Stimulated activated CD8-positive, alpha-beta memory T cell treated with anti-CD3 and anti-CD28 coated beads, Interleukin-7, amount 100 ng/mL, for 24 hours (primary cell): ENCODE measurements around the gene PIK3R6.
A peak's percentile ranks its signal among the peaks of the same experiment; 100 is the strongest.

Source experiments
- DNase-seq: peaks from one replicate; pipeline ENCODE4 v3.0.0-alpha.2; 2020; ENCODE audit warnings: low read depth

PIK3R6 gene

DNA sequence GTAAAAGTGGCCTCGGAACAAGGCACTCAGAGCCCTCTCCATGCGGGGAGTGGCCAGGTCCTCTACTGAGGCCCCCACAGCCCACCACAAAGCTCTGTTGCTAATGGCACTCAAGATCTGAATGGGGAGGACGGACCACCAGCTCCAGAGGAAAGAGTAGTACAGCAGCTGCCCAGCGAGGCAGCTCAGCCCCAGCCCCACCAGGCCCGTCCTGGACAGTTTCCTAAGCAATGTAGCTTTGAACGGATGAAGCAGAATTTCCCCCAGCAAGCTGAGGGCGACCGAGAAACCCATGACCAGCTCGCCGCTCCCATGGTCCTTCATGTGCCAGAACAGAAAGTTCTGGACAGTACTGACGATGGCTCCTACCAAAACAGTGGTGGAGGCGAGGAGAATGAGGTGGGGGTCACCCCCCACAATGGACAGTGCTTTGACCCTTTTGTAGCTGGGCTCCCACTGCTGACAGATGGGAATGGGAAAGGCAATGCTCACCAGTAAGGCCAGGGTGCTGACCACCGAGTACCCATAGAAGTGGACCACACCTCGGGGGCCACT, 69.8 kb downstream of the PIK3R6 start:
- no peak for DNase-seq

DNA sequence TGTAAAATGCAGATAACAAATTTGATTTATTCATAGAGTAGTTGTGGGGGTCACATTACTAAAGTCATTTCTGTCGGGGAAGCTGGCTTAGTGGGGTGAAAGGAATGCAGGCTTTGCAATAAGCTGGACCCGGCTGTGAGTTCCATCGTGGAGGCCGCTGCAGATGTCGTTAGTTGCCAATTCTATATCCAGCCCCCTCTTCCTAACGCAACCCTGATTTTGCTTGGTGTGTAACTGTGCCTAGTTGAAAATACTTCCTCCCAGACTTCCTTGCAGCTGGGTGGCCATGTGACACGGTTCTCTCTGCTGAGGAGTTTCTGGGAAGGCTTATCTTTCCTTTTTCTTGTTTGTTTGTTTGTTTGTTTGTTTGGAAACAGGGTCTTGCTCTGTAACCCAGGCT, 72.8 kb downstream of the PIK3R6 start:
- no peak for DNase-seq

DNA sequence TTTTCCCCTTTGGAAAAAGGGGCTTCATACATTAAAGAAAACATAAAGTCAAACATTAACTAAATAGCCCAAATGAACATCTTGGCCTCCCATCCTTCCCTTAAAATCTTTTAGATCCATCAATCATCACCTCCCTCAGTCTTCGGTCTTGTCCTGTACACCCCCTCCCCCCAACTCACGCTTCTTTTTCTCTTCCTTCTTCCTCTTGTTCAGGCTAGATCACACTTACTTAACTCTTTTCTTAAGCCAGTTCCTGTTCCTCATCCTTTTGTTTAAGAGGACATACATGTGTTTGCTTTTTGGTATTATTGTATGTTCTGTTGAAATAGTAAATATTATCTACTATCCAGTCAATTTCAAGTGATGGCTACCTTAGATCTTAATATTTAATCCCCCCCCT, 73.8 kb downstream of the PIK3R6 start:
- no peak for DNase-seq

DNA sequence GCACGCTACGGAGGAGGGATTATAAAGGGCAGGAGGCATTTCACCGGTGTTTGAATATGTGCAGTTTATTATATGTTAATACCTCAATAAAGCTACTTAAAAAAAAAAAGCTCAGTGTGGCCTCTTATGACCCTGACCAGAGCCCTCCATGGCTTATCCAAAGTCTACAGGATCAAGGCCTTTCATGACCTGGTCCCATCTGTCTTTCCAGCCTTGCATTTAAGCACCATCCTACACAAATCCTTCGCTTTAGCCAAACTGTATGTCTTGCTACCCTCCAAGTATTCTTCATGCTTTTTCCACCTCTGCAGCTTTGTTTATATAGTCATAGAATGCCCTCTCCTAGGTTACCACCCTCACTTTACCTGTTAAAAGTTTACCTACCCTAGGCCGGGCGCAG, 74.8 kb downstream of the PIK3R6 start:
- no peak for DNase-seq

DNA sequence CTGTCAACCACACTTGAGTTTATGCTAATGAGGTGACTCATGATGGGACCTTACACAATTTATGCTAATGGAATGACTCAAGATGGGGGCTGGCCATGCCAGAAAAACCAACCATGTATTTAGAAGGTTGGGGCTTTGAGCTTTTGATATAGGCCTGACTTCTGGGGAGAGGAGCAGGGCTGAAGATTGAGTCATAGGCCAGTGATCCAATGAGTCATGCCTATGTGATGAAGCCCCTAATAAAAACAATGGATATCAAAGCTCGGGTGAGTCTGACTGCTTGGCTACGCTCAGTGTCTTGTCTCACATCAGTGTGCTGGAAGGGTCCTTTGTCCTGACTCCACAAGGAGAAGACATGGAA, 75.6 kb downstream of the PIK3R6 start:
- no peak for DNase-seq

DNA sequence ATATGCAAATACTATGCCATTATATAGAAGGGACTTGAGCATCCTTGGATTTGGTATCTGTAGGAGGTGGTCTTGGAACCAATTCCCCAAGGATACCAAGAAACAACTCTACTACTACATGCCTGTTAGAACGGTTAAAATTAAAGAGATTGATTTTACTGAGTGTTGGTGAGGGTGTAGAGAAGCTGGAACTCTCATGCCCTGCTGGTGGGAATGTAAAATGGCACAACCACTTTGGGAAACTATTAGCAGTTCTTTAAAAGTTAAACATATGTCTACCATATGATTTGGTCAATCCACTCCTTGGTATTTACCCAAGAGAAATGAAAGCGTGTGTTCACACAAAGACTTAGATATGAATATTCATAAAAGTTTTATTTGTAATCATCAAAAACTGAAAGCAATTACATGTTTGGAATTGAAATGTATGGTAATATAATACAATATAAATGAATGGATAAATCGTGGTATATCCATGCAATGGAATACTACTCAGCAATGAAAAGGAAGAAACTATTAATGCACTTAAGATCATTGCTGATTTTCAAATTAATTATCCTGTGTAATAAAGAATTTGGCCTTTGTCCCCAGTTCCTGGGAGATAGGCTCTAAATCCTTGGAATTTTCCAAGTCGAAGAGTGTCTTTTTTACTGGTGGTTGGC, 76.1 kb downstream of the PIK3R6 start:
- DNase-seq: no peak

DNA sequence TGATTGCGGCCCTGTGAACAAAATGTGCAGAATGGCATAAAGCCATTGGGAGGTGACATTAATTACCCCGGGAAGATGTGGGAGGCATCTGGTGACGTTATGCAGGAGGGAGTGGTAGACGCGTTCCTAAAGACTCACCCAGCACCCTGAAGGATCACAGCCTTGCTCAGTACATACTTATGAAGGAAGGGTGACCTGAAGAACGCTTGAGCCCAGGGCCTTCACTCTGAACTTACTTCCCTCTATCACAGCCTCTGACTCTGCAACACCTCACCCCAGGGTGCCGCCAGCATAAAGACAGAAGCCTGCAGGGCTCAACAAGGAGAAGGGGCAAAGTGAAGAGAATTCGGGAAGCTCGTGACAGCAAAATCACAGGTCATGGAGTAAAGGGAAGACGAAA, 77.7 kb downstream of the PIK3R6 start:
- no peak for DNase-seq

DNA sequence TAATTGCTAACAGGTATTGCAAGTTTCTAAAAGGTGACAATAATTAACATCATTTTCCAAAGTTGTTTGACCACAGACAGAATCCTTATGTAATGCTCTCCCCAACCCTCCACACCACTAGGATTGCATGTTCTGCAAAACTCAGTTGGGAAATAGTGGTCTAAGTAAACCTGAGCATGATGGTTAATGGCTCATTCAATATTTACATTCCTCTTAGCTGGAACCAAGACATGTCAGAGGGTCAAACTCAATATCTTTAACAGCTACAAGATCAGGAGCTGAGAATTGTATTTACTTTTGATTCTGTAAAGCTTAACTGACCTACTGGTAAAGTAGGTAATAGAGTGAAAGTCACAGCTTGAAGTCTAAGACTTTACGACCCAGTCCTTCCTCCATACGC, 78.5 kb downstream of the PIK3R6 start:
- DNase-seq: no peak

DNA sequence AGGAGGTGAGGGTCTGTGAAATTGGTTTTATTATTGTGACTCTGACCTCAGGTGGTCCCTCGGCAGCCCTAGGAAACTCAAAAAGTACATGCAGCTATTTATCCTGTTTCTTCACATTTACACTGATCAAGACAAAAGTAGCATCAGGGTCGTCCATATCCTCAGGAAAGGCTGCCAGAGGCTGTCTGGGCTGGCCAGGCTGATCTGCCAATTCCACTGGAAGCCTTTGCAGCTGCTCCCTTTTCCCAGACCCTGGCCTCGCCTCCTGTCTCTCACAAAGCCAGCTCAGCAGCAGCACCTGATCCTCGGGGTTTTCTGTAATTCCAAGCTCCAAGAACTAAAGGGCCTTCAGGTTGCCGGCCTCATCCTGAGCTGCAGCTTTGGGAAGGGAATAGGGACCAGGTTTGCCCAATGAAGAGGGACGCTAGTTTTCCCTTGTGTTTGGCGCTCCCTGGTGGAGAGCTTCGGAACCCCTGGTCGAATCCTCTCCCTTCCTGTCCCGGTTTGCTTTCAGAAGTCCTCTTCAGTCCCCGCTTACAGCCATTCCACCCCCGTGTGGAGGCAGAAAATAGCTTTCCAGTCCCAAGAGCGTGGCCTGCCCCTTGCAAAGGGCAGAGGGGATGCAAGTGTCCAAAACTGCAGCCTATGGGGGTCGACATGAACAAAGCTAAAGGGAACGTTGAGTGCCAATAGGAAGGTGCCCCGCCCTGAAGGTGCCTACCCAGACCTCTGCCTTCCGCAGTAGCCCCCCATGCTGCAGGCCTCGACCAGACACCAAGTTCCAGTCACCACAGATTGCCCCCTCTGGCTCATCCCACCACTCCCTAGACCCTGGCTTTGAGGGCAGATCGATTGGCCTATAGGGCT, 81.7 kb downstream of the PIK3R6 start:
- peak; percentile 48 for DNase-seq

DNA sequence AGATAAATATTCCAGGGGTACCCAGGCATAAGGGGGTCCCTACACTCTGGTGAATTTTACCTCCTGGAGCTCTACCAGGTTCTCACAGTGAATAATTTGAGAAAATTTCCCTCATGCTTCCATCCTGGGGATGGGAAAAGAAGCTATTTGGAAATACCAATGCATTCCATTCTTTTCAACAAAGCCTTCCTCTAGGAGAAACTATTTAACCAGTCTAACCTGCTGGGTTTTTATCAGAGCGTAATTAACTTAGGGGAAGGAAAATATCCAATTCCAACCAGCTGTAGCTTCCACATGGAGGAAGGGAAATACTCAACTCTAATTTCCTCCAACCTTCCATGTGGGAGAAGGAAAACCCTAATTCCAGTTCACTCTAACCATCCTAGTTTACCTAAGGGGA, 85.3 kb downstream of the PIK3R6 start:
- no peak for DNase-seq

DNA sequence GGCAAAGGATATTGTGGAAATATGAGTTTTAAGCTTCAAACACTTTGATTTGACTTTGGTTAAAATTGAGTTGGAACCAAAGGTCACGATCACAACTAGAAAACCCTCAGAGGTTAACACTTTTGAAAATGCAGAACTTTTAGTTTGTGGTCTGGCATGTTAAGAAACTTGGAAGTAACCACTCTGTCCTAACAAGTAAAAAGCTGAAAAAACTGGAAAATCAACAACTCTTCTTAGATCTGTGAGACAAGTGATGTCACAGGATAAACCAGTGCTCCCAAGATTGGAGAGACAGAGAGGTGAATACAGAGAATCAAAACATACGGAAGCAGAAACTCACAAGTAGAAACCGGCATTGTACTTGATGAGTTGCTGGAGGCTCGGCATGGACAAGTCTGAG, 85.7 kb downstream of the PIK3R6 start:
- DNase-seq: no peak

DNA sequence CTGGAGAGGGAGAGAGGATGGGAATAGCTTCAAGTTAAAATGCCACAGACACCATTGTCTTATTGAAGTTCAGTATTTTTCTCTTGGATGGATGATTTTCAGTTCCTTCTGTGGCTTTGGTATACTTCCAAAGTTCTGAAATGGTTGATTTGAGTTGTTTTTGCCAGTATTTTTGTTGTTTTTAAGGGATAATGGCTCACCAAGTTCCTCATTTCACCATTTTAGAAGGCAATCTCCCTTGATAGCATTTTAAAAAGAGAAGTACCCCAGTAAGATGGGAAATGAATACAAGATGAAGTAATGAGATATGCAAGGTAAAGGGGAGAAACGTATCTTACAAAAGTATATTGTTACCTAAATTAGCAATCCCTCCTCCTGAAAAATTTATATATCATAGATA, 90.6 kb downstream of the PIK3R6 start:
- no peak for DNase-seq

DNA sequence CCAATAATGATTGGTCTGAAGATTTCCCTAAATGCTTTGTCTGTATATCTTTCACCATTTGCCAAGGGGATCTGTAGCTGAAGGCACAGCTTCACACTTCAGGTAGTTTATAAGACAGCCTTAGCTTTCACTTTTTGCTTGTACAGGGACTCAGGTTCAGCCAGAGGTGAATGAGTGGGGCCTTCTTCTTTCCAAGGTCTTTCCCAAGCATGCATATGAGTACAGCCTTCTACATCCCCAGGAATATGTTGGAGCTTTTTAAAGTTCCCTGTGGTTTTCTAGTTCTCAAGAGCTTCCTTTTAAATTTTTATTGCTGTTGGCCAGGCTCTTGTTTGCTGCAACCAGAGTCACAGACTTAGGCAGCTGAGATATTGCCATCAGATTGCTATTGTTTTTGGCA, 91.2 kb downstream of the PIK3R6 start:
- no peak for DNase-seq

DNA sequence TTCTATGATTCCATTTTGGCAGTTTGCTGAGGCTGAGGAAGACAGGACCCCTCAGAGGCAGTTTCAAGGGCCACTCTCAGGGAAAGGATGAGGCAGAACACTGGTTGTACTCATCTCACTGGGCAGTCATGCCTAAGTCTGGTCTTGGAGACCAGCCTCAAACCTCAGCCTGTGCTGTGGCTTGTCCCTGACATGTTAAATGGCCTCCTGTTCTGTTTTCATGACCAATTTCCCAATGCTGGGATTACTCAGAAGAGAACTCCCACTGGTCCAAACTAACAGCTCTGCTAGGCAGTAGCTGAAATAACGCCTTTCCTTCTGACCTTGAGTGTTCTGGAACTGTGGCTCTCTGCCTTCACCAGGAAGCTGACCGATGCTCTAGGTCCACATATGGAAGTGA, 100.7 kb downstream of the PIK3R6 start:
- DNase-seq: no peak

DNA sequence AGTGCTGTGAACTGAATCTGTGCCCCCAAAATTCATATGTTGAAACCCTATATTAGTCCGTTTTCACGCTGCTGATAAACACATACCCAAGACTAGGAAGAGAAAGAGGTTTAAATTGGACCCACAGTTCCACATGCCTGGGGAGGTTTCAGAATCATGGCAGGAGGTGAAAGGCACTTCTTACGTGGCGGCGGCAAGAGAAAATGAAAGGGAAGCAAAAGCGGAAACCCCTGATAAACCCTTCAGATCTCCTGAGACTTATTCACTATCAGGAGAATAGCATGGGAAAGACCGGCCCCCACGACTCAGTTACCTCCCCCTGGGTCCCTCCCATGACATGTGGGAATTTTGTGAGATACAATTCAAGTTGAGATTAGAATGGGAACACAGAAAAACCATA, 105.5 kb downstream of the PIK3R6 start:
- no peak for DNase-seq

DNA sequence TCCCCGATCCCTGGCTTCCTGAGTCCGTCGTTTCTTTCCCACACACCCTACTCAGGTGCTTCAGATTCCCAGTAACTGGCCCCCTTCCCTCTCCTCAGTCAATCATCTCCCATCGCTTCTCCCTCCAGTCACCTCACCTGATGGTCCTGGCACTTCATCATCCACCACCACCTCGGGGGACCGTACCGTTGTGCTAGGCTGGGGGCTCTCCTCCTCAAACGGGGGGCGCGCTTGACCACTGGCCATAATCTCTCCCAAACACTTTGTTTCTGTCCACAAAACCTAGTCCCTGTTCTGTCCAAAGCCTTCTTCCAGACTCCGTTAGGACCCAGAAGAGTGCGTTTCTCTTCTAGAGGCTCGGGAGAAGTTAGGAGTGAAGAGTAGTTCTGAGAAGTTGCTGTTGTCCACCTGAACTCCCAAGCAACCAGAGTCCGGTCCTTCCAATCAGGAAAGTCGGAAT, 109.3 kb downstream of the PIK3R6 start, which contains the start of gene SPDYE4:
Gene SPDYE4, minus strand, starts transcription at position 410 of the 460 bp plus-strand sequence. Its CDS starts 164 bp downstream, at position 246.
- DNase-seq: no peak

DNA sequence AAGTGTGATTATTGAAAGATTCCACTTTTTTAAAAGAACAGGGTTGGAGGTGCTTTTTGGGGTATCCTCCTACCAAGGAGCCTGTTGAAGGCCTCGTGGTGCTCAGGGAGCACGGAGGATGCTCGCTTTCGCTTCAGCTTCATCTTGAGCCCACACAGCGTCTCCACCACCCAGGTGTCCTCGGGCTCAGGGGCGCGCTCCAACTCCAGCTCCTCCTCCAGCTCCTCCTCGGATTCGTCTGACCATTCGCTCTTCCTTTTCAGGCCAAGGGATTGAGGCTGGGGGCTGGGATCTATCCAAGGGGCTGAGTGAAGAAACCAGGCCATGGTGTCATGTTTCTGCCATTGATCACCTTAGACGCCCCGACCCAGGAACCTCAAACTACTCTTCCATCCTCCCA, 110.3 kb downstream of the PIK3R6 start:
- DNase-seq: no peak

DNA sequence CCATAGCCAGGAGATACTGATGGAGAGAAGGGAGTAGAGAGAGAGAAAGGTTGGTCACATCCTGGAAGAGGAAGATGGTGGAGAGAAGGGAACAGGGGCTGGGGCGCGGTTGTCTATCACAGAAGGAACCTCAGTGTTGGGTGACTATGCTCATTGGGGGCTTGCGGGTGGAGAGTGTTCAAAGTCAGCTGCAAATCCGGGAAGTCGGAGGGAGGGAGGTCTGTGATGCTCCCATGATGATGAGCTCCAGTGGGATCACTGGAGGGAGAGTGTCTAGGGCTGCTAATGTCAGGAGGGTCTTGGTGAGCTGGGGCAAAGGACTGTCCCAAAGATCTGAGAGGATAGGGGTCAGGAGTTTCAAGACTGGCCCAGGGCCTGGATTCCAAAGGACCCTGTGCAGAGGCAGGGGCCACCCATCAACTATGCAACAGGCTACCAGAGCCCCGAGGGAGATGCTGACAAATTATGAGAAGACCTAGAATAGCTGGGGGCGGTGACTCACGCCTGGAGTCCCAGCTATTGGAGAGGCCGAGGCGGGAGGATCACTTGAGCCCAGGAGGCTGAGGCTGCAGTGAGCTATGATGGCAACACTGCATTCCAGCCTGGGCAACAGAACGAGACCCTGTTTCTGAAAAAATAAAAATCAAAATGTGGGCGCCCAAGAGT, 111.8 kb downstream of the PIK3R6 start:
- no peak for DNase-seq

DNA sequence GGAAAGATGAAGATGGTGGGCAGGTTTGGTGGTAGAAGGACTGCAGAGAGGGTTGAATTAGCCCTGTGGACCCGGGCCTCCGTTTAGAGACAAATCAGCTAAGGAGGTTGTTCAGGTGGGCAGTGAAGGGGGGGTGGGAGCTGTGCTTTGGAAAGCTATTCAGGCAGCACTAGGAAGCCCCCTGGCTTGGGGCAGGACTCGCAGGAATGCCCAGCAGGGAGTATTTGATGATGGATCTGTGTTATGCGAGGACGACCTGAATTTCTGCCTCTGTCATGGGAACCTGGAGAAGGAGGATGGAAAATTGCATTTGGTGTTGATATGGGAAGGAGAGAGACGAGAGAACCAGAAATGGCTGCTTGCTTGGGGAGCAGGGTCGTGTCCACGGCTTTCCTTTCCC, 112.6 kb downstream of the PIK3R6 start:
- no peak for DNase-seq

DNA sequence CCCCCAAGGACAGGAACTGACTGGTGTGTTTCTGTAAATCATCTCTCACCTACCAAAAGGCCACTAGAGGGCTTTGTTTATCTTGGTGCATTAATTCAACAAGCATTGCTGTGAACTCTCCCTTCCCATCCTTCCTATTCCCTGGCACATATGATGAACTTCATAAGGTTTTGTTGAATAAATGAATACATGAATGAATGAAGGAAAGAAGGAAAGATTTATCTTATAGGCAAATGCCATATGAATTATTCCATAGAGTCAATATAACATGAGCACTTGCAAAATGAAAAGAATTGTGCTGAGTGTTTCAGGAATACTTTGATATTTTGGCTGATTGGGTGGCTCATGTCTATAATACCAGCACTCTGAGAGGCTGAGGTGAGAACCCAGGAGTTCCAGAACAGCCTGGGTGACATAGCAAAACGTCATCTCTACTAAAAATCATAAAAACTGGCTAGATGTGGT, 113.5 kb downstream of the PIK3R6 start:
- DNase-seq: no peak

DNA sequence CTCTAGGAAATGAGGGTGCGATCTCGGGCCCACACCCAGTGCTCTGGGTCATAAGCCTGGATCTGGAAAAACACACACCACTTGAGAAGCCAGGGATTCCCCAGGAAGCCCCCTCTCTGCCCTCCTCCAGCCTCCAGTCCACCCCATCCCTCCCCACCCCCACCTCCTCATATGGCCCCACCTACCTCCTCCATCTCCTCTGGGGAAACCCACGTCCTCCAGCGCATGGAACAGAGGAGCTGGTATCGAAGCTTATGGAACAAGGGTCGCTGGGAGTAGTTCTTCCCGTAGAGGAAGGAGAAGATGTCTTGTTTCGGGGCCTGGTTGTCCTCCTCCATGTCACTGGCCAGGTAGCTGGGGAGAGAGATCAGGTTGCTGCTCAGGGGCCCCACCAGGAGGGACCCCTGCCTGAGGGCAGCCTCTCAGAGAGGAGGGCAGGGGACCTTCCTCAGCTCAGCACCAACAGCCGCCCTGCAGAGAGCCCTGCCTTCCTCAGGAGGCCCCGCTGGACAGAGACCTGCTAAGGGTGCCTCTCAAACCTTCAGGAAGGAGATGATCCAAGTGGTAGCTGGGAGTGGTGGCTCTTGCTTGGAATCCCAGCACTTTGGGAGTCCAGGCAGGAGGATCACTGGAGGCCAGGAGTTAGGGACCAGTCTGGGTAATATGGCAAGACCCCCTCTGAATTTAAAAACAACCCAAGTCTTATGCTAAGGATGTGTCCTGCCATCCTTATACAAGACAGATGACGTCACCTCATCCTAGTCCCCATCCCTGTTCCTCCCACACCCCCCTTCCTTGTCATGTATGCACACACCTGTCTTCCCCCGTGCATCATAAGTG, 114.1 kb downstream of the PIK3R6 start:
- DNase-seq: no peak
